ENCODE data around the gene LRBA.

DNA sequence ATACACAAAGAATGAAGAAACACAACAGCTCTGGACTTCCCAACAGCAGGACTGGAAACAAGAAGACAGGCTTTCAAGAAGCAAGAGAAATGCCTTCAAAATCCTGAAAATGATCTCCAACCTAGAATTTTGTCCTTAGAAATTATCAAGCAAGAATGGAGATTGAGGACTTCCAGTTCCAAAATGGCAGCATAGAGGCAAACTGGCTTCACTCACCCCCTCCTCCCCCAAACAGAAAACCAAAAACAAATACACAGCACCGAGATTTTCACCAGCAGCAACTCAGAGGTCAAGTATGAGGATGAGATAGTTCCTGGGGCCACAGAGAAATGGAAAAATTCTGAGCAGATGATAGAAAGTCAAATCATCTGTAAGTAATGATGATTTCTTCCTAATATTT is 40.5 kb upstream of the LRBA start:
- TF ChIP-seq CTCF (IDR thresholded peaks at IDR 0.05) (no peak), POLR2A (IDR thresholded peaks at IDR 0.05) (no peak), POLR2AphosphoS5 (IDR thresholded peaks at IDR 0.05) (no peak)

Data from breast epithelium (tissue), 3 donors.